Urothelium cell line (cell line): Measurements from ENCODE around the gene MYOG.

Source experiments
- DNase-seq: peaks from one replicate; pipeline ENCODE4 v3.0.0; 2011; ENCODE audit warnings: low spot score, mixed read lengths
- FAIRE-seq: peaks from 2 replicates; lab custom pipeline; 2011; peaks lifted over from hg19 to GRCh38; lab: Jason Lieb, UNC

The MYOG gene

GRCh38 chr1:203035111-203036000, 50.5 kb downstream of the MYOG start:
- FAIRE-seq (no peak), DNase-seq (no peak)

GRCh38 chr1:203034422-203035110, 51.2 kb downstream of the MYOG start:
- FAIRE-seq (no peak), DNase-seq (no peak)

- FAIRE-seq: no peak
- no peak for DNase-seq
Measured at GRCh38 chr1:203033917-203034316, 51.9 kb downstream of the MYOG start.

GRCh38 chr1:203033287-203033686, 52.5 kb downstream of the MYOG start:
- no peak for FAIRE-seq
- DNase-seq: no peak
